Measurements from ENCODE around the gene INAFM1.
"Not testable (repeated sequence)": the region's sequence is repeated elsewhere in the genome, so short reads cannot be mapped to it uniquely, and the experiment has no call there.

The INAFM1 gene

DNA sequence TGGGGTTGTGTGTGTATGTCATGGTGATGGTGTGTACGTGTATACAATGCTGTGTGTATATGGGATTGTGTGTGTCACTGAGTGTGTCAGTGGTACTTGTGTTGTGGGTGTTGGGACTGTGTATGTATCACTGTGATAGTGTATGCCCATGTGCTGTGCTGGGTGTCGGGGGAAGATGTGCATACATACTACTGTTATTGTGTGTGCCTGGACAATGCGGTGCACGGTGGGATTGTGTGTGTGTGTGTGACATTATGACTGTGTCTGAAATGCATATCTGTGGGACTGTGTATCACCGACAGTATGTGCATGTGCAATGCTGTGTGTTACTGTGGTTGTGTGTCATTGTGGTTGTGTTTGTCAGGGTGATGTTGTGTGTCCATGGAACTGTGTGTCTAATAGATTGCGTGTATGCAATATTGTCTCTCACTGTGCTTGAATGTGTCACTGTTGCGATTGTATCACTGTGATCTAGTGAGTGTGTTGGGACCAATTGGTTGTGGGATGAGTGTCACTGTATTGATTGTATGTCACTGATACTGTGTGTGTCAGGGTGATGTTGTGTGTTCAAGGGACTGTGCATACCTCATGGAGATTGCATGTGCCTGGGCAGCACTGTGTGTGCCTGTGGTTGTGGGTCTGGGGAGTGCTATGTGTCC lies 32.6 kb upstream of the INAFM1 start:
- DNase-seq, result no peak

DNA sequence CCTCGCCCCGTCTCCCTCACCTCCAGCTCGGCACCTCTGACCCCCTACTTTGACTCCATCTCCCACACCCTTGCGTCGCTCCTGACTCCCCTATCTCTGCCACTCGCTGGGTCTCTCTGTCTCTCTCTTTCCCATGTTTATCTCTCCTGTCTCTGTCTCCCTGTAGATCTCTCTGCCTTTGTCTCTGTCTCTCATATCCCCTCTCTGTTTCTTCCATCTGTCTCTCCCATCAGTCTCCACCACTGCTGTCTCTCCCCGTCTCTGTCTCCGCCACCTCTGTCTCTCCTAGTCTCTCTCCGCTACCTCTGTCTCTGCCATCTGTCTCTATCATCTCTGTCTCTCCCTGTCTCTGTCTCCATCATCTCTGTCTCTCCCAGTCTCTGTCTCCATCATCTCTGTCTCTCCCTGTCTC lies 31.3 kb upstream of the INAFM1 start:
- no peak for DNase-seq

DNA sequence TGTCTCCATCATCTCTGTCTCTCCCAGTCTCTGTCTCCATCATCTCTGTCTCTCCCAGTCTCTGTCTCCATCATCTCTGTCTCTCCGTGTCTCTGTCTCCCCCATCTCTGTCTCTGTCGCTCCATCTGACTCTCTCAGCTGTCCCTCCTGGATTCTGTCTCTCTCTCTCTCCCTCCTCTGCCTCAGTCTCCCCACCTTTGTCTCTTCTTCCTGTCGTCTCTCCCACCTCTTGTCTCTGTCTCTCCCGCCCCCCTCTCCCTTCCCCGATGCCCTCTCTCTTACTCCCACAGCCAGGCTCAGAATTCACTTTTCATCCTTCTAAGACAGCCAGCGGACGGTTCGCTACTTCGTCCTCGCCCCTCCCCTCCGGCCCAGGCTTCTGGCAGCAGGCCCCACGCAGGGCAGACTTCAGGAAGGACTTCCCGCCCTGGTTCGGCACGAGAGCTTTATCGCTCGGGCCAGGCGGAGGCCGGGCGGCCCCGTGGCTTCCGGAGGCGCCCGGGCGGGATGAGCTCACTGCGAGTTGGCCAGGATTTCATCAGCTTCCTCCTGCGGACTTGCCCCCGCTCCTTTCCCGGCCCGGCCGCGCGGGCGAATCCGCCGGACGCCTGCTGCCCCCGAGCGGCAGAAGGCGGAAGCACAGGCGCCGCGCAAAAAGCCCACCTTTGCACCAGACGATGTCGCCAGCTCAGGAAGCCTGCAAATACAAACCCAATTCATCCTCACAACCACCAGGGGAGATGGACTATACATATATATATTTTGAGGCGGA lies 30.7 kb upstream of the INAFM1 start:
- peak; percentile 85 for DNase-seq

DNA sequence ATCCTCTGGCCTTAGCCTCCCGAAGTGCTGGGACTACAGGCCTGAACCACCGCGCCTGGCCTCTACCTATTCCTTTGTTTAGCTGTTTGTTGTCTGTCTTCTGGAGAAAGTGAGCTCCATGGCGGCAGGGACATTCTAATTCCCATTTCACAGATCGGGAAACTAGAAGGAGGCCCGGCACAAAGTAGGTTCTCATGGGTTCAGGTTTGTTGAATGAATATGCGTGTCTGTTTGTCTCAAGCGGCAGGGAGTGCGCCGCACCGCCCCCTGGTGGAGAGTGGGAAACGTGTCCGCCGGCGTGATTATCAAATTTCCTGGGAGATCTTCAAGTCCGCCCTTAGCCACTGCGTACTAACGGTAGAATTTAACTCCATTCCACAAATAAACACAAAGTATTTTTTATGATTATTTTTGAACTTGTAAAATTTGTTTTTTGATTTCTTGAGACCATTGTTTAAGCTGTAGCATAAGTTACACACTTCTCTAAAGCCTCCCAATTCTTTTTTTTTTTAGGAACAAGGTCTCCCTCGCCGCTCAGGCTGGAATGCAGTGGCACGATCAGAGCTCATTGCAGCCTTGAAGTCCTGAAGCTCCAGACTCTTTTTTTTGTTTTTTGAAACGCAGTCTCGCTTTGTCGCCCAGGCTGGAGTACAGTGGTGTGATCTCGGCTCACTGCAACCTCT lies 27.2 kb upstream of the INAFM1 start:
- peak; percentile 77 for DNase-seq

DNA sequence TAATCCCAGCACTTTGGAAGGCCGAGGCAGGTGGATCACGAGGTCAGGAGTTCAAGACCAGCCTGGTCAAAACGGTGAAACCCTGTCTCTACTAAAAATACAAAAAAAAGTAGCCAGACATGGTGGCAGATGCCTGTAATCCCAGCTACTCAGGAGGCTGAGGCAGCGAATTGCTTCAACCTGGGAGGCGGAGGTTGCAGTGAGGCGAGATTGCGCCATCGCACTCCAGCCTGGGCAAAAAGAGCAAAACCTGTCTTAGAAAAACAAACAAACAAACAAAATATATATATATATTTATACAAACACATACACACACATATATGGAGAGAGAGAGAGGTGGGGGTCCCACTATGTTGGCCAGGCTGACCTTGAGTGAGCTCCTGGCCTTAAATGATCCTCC lies 21.7 kb upstream of the INAFM1 start:
- DNase-seq, result not testable (repeated sequence)

DNA sequence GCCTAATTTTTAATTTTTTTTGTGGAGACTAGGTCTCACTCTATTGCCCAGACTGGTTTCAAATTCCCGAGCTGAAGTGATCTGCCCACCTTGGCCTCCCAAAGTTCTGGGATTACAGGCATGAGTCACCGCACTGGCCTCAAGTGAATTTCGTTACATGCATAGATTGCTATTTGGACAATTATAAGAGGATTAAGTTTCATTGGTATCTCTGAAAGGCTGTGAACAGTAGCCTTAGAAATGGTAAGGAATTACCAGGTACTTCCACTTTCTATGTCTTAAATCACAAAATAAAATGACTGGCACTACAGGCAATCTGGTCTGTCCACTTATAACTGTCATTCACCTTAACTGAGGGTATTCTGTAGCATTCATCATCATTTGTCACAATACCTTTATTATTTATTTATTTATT lies 21.2 kb upstream of the INAFM1 start:
- DNase-seq, result no peak

DNA sequence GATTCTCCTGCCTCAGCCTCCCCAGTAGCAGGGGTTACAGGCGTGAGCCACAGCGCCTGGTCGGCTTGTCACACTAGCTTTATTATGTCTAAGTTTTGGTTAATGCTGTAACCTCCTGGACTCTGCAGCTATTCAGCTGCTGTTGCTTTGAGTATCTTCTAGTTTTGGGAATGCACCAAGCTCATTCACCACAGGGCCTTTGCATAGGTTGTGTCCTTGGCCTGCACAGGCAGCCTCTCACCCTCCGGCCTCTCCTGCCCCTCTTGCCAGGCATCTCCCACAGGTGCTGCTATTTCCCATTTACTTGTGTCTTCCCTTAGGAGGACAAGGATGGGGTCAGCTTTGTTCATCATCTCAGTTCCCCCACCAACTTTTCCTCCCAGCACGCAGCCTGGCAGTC lies 20.7 kb upstream of the INAFM1 start:
- no peak for DNase-seq

DNA sequence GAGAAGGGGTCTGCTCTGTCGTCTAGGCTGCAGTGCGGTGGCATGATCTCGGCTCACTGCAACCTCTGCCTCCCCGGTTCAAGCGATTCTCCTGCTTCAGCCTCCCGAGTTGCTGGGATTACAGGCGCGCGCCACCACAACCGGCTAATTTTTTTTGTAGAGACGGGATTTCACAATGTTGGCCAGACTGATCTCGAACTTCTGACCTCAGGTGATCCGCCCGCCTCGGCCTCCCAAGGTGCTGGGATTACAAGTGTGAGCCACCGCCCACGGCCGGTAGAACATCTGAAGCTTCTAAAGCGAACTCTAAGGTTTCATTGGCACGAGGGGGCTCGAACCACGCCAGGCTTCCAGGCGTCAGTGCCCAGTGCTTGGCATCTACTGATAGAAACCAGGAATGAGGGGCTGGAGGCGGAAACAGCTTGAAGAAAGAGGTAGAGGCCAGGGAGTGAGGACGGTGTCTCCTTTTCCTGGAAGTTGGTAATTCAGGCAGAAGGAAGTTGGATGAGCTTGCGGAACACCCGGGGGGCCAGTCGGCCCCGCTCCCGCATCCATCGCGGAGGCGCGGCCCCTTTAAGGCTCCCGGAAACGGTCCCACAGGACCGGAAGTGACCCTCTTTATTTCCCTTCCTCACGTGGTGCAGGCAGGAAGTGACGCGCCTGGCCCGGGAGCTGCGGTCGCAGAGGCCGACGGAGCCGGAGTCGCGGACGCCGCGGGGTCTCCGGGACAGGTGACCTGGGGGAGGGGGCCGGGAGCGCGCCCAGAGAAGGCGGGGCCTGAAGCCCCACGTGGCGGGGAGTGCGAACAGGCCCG lies 18.6 kb upstream of the INAFM1 start, which contains the start of gene CCDC9:
Gene CCDC9 (plus strand): TSS at position 647 of the 814 bp plus-strand sequence. CDS start 1,876 bp downstream, outside the sequence.
- no peak for DNase-seq

DNA sequence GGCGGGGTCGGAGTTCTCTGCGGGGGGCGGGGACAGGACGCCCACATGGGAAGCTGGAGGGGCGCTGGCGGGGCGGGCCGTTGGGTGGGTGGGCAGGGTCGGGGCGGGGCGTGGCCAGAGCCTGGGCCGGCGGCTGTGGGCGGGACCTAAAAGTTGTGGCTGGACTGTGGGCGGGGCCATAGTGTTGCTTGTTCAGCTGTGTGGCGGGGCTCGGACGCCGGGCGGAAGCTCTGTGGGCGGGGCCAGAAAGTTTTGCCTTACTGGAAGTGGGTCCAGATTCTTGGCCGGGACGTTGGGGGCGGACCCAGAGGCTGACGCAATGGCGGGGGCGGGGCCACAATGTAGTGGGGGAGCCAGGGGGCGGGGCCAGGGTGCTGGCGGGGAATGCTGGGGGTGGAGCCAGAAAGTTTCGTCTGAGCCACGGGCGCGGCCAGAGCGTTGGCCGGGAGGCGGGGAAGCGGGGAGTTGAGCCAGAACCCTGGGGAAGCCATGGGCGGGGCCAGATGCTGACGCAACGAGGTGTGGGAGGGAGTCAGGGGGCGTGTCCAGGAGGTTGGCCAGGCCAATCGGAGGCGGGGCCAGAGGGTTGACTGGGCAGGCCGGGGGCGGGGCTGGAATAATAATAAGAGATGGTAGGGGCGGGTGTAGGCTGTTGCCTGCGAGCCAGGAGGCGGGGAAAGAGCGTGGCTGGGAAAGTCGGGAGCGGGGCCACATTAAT lies 17.8 kb upstream of the INAFM1 start:
- peak; percentile 100 for DNase-seq

DNA sequence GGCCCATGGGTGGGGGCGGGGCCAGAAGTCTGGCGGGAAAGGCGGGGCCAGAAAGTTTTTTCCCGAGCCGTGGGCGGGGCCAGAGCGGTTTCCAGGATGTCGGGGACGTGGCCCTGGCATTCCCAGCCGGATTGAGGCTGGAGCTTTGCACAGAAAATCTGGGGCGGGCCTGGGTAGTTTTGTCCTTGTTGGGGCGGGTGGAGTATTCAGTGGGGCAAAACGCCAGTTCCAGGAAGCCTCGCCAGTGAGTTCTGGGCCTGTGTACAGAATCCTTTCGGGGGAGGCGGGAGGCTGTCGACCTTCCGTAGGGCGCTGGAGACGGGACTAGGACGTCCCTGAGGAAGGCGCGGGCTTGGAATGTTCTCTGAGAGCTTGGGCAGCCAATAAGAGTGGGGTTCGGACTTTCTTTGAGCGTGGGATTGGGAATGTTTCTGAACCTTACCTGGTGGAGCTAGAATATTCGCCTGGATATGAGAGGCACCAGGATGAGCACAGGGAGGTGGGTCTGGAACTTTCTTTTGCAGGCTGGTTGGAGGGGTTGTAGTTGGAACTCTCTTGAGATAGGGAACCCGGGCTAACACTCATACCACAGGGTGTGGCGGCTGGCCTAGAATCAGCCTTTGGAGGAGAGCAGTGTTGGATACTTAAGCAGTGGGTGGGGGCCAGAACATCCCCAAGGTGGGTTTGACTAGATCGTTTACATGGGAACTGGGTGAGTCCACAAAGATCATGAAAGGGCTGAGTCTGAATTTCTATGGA lies 17.1 kb upstream of the INAFM1 start:
- DNase-seq, result no peak

DNA sequence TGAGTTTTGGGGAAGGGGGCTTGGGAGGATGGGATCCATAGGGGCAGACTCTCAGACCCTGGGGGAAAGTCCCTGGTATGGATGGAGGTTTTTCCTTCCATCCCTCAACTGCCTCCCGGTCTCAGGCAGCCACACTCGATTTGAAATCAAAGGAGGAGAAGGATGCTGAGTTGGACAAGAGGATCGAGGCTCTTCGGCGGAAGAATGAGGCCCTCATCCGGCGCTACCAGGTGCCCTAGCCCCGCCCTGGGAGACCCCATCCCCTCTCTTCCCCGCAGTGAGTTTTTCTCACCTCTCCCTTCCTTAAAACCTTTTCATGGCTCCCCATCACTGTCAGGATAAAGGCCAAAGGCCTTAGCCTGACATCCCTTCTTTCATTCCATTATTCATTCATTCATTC lies 16.3 kb upstream of the INAFM1 start:
- DNase-seq, result no peak

DNA sequence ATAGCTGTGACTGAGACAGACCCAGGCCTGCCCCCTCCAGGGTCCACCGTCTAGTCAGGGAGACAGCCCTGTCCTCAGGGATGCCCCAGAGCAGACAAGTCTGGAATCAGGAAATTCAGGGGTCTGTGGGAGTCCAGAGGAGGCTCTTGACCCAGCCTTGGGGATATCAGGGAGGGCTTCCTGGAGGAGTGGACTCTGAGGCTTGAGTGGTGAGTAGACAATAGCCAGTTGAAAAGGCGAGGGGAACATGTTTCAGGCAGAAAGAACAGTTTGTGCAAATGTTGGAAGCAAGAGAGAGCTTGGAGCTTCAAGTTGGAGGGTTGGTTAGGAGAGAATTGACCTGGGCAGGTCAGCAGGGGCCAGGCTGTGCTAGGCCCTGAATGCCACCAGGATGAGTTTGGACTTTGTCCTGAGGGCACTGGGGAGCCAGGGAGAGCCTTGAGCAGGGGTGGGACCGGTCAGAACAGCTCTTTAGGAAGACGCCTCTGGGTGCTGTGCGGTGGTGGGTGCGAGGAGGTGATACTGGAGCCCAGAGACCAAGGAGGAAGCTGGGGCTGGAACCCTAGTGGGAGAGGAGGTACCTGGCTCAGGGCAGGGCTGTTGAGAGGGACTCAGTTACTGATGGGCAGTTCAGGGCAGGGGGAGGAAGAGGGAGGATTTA lies 15.7 kb upstream of the INAFM1 start:
- DNase-seq, result no peak

DNA sequence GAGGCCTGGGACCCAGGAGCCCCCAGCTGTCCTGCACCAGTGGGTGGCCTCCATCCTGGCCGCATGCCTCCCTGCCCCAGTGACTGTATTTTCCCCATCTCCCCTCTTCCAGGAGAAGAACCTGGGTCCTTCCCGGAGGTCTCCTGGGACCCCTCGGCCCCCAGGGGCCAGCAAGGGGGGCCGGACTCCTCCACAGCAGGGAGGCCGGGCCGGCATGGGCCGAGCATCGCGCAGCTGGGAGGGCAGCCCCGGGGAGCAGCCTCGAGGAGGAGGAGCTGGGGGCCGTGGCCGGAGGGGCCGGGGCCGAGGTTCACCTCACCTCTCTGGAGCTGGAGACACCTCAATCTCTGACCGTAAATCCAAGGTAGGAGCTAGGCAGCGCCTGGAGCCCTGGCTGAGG lies 14.2 kb upstream of the INAFM1 start:
- DNase-seq, result no peak

DNA sequence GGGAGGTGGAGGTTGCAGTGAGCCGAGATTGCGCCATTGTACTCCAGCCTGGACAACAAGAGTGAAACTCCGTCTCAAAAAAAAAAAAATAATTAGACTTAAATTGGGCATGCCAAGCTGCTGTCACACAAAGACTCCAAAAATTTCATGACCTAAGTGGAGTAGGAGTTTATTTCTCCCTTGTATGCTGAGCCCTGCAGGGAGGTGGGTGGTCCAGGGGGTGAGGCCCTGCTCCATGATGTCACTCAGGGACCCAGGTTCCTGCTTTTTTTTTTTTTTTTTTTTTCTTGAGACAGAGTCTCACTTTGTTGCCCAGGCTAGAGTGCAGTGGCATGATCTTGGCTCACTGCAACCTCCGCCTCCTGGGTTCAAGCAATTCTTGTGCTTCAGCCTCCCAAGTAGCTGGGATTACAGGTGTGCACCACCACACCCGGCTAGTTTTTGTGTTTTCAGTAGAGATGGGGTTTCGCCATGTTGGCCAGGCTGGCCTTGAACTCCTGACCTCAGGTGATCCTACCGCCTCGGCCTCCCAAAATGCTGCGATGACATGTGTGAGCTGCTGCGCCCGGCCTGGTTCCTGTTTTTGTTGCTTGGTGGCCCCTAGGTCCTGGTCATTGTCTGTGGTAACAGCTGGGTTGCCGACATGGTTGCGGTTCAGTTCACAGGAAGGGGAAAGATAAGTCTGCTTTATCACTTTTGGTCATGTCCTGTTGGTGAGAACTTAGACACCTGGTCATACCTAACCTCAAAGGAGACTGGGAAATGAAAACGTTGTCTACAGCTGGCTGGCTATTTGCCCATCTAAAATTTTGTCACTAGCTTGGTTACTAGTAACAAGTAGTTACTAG lies 12.5 kb upstream of the INAFM1 start:
- not testable (repeated sequence) for DNase-seq

DNA sequence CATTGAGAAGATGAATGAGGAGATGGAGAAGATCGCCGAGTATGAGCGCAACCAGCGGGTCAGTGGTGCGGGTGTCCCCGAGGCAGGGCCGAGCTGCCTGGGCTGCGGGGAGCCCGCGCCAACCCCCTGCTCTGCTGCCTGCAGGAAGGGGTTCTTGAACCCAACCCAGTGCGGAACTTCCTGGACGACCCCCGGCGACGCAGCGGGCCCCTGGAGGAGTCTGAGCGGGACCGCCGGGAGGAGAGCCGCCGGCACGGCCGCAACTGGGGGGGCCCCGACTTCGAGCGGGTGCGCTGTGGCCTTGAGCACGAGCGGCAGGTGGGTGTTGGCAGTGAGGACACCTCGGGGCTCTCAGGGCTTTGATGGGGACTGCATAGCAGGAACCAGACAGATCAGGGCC lies 10.1 kb upstream of the INAFM1 start:
- no peak for DNase-seq

DNA sequence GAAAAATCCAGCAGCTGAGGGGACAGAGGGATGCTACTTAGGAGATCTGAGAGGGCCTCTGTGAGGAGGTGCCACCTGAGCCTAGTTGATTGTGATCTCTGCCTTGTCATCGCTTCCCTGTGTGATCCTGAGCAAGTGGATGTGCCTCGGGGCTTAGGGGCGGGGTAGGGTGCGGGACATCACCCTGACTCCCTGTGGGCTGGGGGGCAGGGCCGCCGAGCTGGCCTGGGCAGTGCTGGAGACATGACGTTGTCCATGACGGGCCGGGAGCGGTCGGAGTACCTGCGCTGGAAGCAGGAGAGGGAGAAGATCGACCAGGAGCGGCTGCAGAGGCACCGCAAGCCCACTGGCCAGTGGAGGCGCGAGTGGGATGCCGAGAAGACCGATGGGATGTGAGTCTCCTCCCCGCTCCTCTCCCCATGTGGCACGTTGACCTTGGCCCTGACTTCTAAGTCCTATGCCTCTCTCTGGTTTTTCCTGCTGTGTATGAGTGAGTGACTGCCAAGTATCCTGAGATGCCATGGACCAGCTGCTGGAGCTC lies 8.2 kb upstream of the INAFM1 start:
- DNase-seq, result no peak

DNA sequence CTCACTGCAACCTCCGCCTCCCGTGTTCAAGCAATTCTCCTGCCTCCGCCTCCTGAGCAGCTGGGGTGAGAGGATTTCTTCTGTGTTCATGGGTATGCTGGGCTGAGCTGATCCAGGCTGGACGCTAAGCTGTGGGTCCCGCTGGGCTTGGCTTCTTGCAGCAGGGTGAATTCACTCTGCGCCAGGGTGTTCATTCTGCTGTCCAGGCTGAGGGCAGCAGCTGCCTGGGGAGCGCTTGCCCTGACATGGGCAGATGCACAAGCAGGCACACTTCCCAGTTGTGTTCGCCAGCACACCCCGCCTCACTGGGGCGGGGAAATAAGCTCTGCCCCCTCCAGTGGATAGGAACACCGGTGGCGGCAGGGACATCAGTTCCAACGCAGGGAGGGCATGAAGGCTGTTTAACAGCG lies 7.3 kb upstream of the INAFM1 start:
- no peak for DNase-seq

DNA sequence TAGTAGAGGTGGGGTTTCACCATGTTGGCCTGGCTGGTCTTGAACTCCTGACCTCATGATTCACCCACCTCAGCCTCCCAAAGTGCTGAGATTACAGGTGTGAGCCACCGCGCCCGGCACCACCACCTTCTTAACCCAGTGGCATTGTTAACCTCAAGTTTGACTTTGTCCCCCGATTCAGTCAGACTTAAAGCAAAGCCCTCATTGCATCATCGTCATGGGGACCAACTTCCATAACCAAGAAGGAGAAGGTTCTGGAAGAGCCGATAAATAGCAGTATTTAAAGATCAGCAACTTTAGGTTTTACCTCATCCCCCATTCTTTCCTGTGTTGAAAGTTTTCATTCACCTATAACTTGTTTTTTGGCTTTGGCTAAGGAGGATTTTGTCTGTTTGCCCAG lies 6.7 kb upstream of the INAFM1 start:
- no peak for DNase-seq

DNA sequence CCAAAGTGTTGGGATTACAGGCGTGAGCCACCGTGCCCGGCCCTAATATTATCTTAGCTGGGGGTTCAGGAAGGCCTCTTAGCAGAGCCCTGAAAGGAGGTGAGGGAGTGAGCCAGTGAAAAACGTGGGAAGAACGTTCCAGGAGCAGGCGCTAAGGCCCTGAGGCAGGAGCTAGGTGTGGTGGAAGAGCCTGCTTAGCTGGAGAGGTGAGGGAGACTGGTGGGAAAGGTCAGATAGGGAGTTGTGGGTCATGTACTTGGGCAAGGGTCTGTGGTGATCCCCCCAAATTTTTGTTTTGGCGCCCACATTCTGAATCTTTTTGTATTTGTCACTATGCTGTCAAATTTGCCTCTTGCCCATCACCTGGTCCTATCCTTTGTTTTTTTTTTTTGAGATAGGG lies 5.1 kb upstream of the INAFM1 start:
- no peak for DNase-seq

DNA sequence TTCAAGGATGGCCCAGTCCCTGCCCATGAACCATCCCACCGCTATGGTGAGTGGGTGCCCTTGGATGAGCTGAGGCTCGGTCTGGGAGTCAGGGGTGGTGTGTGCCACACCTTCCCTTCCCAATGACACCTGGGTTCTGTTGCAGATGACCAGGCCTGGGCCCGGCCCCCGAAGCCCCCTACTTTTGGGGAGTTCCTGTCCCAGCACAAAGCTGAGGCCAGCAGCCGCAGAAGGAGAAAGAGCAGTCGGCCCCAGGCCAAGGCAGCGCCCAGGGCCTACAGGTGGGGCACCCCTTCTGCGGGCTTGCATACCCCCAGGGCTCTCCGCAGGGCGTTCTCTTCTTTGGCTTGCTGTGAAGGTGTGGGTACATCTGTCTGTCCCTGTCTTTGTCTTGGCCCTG lies 4.3 kb upstream of the INAFM1 start:
- DNase-seq, result no peak

All from activated T-cell treated with anti-CD3 and anti-CD28 coated beads for 4 hours (primary cell).